ENCODE data around the gene VPS35L. TPM values are rescaled to one million over a fixed set of nuclear protein-coding genes. Genes with fewer than 3 reads are reported as not detected.

VPS35L gene
- total and polyA plus RNA-seq, 2 donors (not counting 1 experiment from before 2014, with no cell fraction given), result 17.5 to 62.1 TPM

DNA sequence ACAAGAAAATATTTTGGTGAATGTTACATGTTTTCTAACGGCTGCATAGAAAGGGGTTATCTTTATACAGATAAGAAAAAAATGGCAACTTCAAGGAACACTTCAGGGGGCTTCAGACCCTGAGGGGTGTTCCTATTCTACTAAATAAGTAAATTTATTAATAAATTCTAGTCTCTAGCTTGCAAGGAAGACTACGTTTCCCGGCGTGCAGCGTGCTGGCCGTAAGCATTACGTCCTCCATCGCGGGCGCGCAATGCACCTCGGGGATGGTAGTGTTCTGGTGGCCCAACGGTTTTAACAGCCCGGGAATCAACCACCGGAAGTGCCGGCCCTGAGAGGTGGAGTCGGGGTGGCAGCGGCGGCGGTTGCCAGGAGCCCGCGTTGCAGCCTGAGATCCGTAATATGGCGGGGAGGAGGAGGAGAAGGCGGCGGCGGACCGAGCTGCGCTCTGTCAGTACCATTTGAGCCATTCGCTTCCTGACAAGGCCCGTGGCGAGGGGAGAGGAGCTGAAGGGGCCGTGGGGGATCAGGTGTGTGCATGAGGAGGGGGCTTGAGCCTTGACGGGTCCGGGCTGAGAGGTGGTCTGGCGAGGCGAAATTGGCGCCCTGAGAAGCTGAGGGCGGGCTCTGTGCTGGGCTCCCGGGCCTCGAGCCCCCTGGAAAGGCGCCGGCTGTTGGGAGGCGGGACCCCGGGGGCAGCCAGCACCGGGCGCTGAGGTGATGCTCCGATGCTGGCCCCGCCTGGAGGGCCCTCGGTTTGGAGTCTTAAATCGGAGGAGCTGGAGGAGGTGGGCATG is 31.7 kb upstream of the VPS35L start, which contains the start of gene CCP110:
Gene CCP110, plus strand, starts transcription at position 384 of the 797 bp plus-strand sequence. CDS start 3,940 bp downstream, outside the sequence.
- H3K9ac ChIP-seq (ENCODE audit: low read length), result peak within 1 kb of the TSS; percentile 95
- ChIA-PET POLR2A (interaction anchor here (0.9 to 2.3 kb wide), 3 partner anchors 16 to 733 kb away, joined by 6 to 19 read pairs (median 8); partner anchors contain the start of genes RPS15A and VPS35L), CTCF (interaction anchor here (1.0 to 3.3 kb wide), 8 partner anchors 14 to 456 kb away, joined by 3 to 13 read pairs (median 4); partner anchors contain the start of genes COQ7 and VPS35L)
- ATAC-seq (ENCODE audit: low read depth) (peak; percentile 82), DNase-seq (peak; percentile 94)
- peak within 1 kb of the TSS; percentile 93 for H3K4me3 Mint-ChIP-seq
- peaks cover 35% of the 10 kb centered on the region for H3K79me2 ChIP-seq (ENCODE audit: control insufficient read depth, insufficient read depth, low read length)
- no peaks in the 10 kb centered on the region for H3K9me3 Mint-ChIP-seq (ENCODE audit: insufficient read depth)
- H3K4me3 ChIP-seq (ENCODE audit: control extremely low read depth in 1 of 5, extremely low read depth in 1 of 5, insufficient read depth in 1 of 5, low read depth in 2 of 5, low read length in 4 of 5), result peak within 1 kb of the TSS; percentile 83 to 94 (median 92)
- H2AFZ ChIP-seq (ENCODE audit: insufficient read depth, low read depth, low read length, poor library complexity, severe bottlenecking), result peak within 1 kb of the TSS; percentile 95
- intact Hi-C loops (cut with micrococcal nuclease), result loop anchor here (1.0 to 10.0 kb wide), 6 partner anchors 32 to 1221 kb away; partner anchors contain the start of genes ARL6IP1, COQ7, SMG1 and THUMPD1
- H3K27ac ChIP-seq (ENCODE audit: low read length in 2 of 2), result peak within 1 kb of the TSS; percentile 45 to 78
- no peaks in the 10 kb centered on the region for H3K27me3 ChIP-seq (replicated peaks in 1 of 4; ENCODE audit: control extremely low read depth in 1 of 4, control insufficient read depth in 3 of 4, insufficient read depth in 4 of 4, low read length in 3 of 4)
- H3K4me1 Mint-ChIP-seq, result peaks cover 37% of the 10 kb centered on the region
- H3K4me1 ChIP-seq (ENCODE audit: control insufficient read depth in 2 of 2, insufficient read depth in 2 of 2, low read length in 2 of 2), result peaks cover 19 to 37% of the 10 kb centered on the region in 2 donors
- WGBS (ENCODE audit: insufficient coverage), result under 1% methylated on average over 50 of the region's 51 CpGs
- H3K36me3 ChIP-seq (replicated peaks in 1 of 2; ENCODE audit: control extremely low read depth in 1 of 2, control insufficient read depth in 1 of 2, extremely low read depth in 1 of 2, insufficient read depth in 2 of 2, low read length in 1 of 2), result peaks cover 2 to 11% of the 10 kb centered on the region in 2 experiments
- no peaks in the 10 kb centered on the region for H4K20me1 ChIP-seq (ENCODE audit: control insufficient read depth, insufficient read depth, low read length, poor library complexity, severe bottlenecking)
- no peaks in the 10 kb centered on the region for H3K27me3 Mint-ChIP-seq
- peak within 1 kb of the TSS; percentile 95 for H3K4me2 ChIP-seq (replicated peaks; ENCODE audit: low read depth, low read length, poor library complexity, severe bottlenecking)
- TF ChIP-seq, protein P1, sequence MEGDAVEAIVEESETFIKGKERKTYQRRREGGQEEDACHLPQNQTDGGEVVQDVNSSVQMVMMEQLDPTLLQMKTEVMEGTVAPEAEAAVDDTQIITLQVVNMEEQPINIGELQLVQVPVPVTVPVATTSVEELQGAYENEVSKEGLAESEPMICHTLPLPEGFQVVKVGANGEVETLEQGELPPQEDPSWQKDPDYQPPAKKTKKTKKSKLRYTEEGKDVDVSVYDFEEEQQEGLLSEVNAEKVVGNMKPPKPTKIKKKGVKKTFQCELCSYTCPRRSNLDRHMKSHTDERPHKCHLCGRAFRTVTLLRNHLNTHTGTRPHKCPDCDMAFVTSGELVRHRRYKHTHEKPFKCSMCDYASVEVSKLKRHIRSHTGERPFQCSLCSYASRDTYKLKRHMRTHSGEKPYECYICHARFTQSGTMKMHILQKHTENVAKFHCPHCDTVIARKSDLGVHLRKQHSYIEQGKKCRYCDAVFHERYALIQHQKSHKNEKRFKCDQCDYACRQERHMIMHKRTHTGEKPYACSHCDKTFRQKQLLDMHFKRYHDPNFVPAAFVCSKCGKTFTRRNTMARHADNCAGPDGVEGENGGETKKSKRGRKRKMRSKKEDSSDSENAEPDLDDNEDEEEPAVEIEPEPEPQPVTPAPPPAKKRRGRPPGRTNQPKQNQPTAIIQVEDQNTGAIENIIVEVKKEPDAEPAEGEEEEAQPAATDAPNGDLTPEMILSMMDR (IDR thresholded peaks at IDR 0.05), result no peak
- no peak for TF ChIP-seq EZH2 (IDR thresholded peaks at IDR 0.05; ENCODE audit: borderline replicate concordance, insufficient read depth, low read depth, low read length, poor library complexity, severe bottlenecking)
- peak within 1 kb of the TSS; percentile 85 for H3K27ac Mint-ChIP-seq
- H3K9me3 ChIP-seq (ENCODE audit: control extremely low read depth in 1 of 3, control insufficient read depth in 2 of 3, insufficient read depth in 1 of 3, low read length in 2 of 3), result no peaks in the 10 kb centered on the region
